SU-DHL-6 (cell line): ENCODE data around the gene PCDH17.

ENCODE experiments used
- H2AFZ ChIP-seq: fragments of 200-600 bp; sonication (generic); 2 replicates; pipeline ENCODE4 v1.6.1; 2014; ENCODE audit warnings: low read depth, mild to moderate bottlenecking, moderate library complexity, mixed read lengths, antibody characterized with exemption, low read length; ENCODE audit not compliant: severe bottlenecking
- H3F3A ChIP-seq: fragments of 200-600 bp; shearing (Covaris generic); 2 replicates; pipeline ENCODE4 v1.6.0; 2016; ENCODE audit warnings: antibody characterized with exemption, mild to moderate bottlenecking; ENCODE audit not compliant: insufficient read depth
- H3K27ac ChIP-seq: fragments of 200-600 bp; sonication (generic); 2 replicates; pipeline ENCODE4 v1.5.1; 2016; ENCODE audit warnings: low read depth, mild to moderate bottlenecking, low read length, moderate library complexity, mixed read lengths
- H3K27me3 ChIP-seq: fragments of 200-600 bp; sonication (generic), shearing (Covaris generic); 2 replicates; pipeline ENCODE4 v1.6.0; 2014; ENCODE audit warnings: mild to moderate bottlenecking, low read length
- H3K36me3 ChIP-seq: fragments of 200-600 bp; sonication (generic); 2 replicates; pipeline ENCODE4 v1.6.1; 2014; ENCODE audit warnings: mild to moderate bottlenecking, low read length, mixed read lengths
- H3K4me2 ChIP-seq: fragments of 300-600, 200-600 bp; shearing (Covaris generic), sonication (generic); 2 replicates; pipeline ENCODE4 v1.6.0; 2014; ENCODE audit warnings: low read length, low read depth, mild to moderate bottlenecking; ENCODE audit not compliant: poor library complexity, severe bottlenecking
- H3K4me3 ChIP-seq: fragments of 200-600 bp; sonication (generic); 2 replicates; pipeline ENCODE4 v1.5.1; 2014; ENCODE audit warnings: antibody characterized with exemption, low read length, mild to moderate bottlenecking, mixed read lengths; ENCODE audit not compliant: insufficient read depth, poor library complexity, severe bottlenecking
- H3K79me2 ChIP-seq: fragments of 200-600 bp; sonication (generic); 2 replicates; pipeline ENCODE4 v1.6.1; 2014; ENCODE audit warnings: mild to moderate bottlenecking, low read length, moderate library complexity; ENCODE audit not compliant: insufficient read depth
- H3K9ac ChIP-seq: fragments of 200-600 bp; sonication (generic); 2 replicates; pipeline ENCODE4 v1.7.0; 2014; ENCODE audit warnings: mild to moderate bottlenecking, low read length
- H3K9me2 ChIP-seq: fragments of 200-600 bp; sonication (generic); replicated peaks from 2 replicates; pipeline ENCODE4 v1.6.1; 2014; ENCODE audit warnings: low read length; ENCODE audit not compliant: insufficient read depth
- H3K9me3 ChIP-seq: fragments of 200-600 bp; sonication (generic); 2 replicates; pipeline ENCODE4 v1.6.1; 2014; ENCODE audit warnings: low read length, mixed read lengths; ENCODE audit not compliant: insufficient read depth
- H4K20me1 ChIP-seq: fragments of 200-600 bp; sonication (generic); 2 replicates; pipeline ENCODE4 v1.6.1; 2014; ENCODE audit warnings: low read depth, mild to moderate bottlenecking, antibody characterized with exemption, low read length, moderate library complexity, mixed read lengths
- EZH2phosphoT487 ChIP-seq: fragments of 200-600 bp; sonication (generic), shearing (Covaris generic); conservative IDR thresholded peaks from 2 replicates; pipeline ENCODE4 v1.6.1; 2018; ENCODE audit warnings: mild to moderate bottlenecking, antibody characterized with exemption, low read length, moderate library complexity, mixed read lengths
- TF ChIP-seq, protein P1 (sequence below): fragments of 200-600 bp; sonication (generic); IDR thresholded peaks from one replicate; pipeline ENCODE4 v1.5.1; 2017; ENCODE audit warnings: antibody characterized with exemption, mild to moderate bottlenecking, low read length, moderate library complexity; ENCODE audit not compliant: insufficient read depth, poor library complexity, severe bottlenecking

PCDH17 gene

GRCh38 chr13:57763689-57764088 is 132.1 kb downstream of the PCDH17 start:
- no peak overlapping the region for H3K27ac ChIP-seq
- H3K4me3 ChIP-seq: no peak overlapping the region
- no peaks in the 10 kb centered on the region for H3F3A ChIP-seq
- TF ChIP-seq, protein P1, sequence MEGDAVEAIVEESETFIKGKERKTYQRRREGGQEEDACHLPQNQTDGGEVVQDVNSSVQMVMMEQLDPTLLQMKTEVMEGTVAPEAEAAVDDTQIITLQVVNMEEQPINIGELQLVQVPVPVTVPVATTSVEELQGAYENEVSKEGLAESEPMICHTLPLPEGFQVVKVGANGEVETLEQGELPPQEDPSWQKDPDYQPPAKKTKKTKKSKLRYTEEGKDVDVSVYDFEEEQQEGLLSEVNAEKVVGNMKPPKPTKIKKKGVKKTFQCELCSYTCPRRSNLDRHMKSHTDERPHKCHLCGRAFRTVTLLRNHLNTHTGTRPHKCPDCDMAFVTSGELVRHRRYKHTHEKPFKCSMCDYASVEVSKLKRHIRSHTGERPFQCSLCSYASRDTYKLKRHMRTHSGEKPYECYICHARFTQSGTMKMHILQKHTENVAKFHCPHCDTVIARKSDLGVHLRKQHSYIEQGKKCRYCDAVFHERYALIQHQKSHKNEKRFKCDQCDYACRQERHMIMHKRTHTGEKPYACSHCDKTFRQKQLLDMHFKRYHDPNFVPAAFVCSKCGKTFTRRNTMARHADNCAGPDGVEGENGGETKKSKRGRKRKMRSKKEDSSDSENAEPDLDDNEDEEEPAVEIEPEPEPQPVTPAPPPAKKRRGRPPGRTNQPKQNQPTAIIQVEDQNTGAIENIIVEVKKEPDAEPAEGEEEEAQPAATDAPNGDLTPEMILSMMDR: no peak
- no peak for TF ChIP-seq EZH2phosphoT487
- no peaks in the 10 kb centered on the region for H3K27me3 ChIP-seq
- no peak overlapping the region for H2AFZ ChIP-seq
- H4K20me1 ChIP-seq: no peaks in the 10 kb centered on the region
- no peak overlapping the region for H3K4me2 ChIP-seq
- H3K9me2 ChIP-seq: no peaks in the 10 kb centered on the region
- no peak overlapping the region for H3K9ac ChIP-seq
- H3K9me3 ChIP-seq: no peaks in the 10 kb centered on the region
- H3K36me3 ChIP-seq: no peaks in the 10 kb centered on the region
- no peaks in the 10 kb centered on the region for H3K79me2 ChIP-seq
